HCT116 (cell line): Measurements from ENCODE around the gene RDH8. TPM values are rescaled to one million over a fixed set of nuclear protein-coding genes. Genes with fewer than 3 reads are reported as not detected.

Experiments used
- ATAC-seq: fragments of 200-7000 bp; cut with Tn5 transposase; 2 replicates; pipeline ENCODE4 v1.9.1; 2020; ENCODE audit warnings: mild to moderate bottlenecking, moderate library complexity
- BruUV-seq: library from RNA; stranded (reverse); fragments of 400-500 nt; replicated peaks from 2 replicates; lab custom pipeline; 2021; lab: Mats Ljungman, UMichigan
- CTCF ChIA-PET: fragments of 300-600 bp; sonication (Branson Sonifier 250); formaldehyde crosslinking; loops from one replicate; lab custom pipeline; 2021; ENCODE audit warnings: antibody characterized with exemption; lab: Charles Lee
- POLR2A ChIA-PET: fragments of 300-600, 350-600 bp; sonication (Branson Sonifier 250); formaldehyde crosslinking; loops from one replicate; lab custom pipeline; 2021; ENCODE audit warnings: antibody characterized with exemption; lab: Charles Lee
- RAD21 ChIA-PET, 2 experiments: fragments of 300-600 bp; sonication (Branson Sonifier 250); formaldehyde crosslinking; loops; one replicate each; lab custom pipeline; 2023; ENCODE audit warnings: low total read pairs in 2 of 2; ENCODE audit not compliant: uncharacterized antibody in 2 of 2, unreplicated experiment in 2 of 2, low non-redundant PET in 1 of 2; lab: Charles Lee
- DNase-seq: peaks from one replicate; pipeline ENCODE4 v3.0.0-alpha.2; 2010; ENCODE audit warnings: low read depth, low spot score
- H2AFZ ChIP-seq: fragments of 200-600 bp; shearing (Covaris generic), sonication (generic); 2 replicates; pipeline ENCODE4 v1.6.1; 2017; ENCODE audit warnings: low read depth, mixed run types, mixed read lengths, antibody characterized with exemption, low read length; ENCODE audit not compliant: poor library complexity, severe bottlenecking
- H3K27ac ChIP-seq: 2 replicates; pipeline ENCODE4 v1.5.1; 2012; ENCODE audit warnings: low read depth, low read length
- H3K27me3 ChIP-seq: fragments of 200-600 bp; sonication (generic); 2 replicates; pipeline ENCODE4 v1.6.1; 2016; ENCODE audit warnings: mixed run types, low read length, mixed read lengths; ENCODE audit not compliant: insufficient read depth
- H3K36me3 ChIP-seq, 2 experiments: fragments of 200-500 bp in 1 of 2; fragments of 200-600 bp in 1 of 2; sonication (Bioruptor generic) in 1 of 2; sonication (generic) in 1 of 2; 2 replicates each; pipeline versions ENCODE4 v1.5.1 to v1.6.1; 2014 to 2016; ENCODE audit warnings: low read length in 2 of 2, inconsistent platforms in 1 of 2, mixed read lengths in 1 of 2, mixed run types in 1 of 2; ENCODE audit not compliant: insufficient read depth in 2 of 2, control insufficient read depth in 1 of 2
- H3K4me1 ChIP-seq, 2 experiments: fragments of 200-600 bp in 1 of 2; sonication (generic) in 1 of 2; 2 replicates each; pipeline versions ENCODE4 v1.5.1 to v1.6.1; 2012 to 2017; ENCODE audit warnings: low read length in 2 of 2, inconsistent platforms in 1 of 2, mild to moderate bottlenecking in 1 of 2, mixed read lengths in 1 of 2, mixed run types in 1 of 2, moderate library complexity in 1 of 2; ENCODE audit not compliant: insufficient read depth in 2 of 2, control insufficient read depth in 1 of 2
- H3K4me2 ChIP-seq: fragments of 200-600 bp; sonication (generic); 2 replicates; pipeline ENCODE4 v1.6.1; 2017; ENCODE audit warnings: mixed run types, low read length, mixed read lengths
- H3K4me3 ChIP-seq, 2 experiments: fragments of 200-600 bp in 1 of 2; sonication (generic) in 1 of 2; replicated peaks in 1 of 2; 2 replicates each; pipeline ENCODE4 v1.5.1; 2011 to 2016; ENCODE audit warnings: low read length in 2 of 2, control low read depth in 1 of 2, low read depth in 1 of 2, mild to moderate bottlenecking in 1 of 2, mixed read lengths in 1 of 2, mixed run types in 1 of 2
- H3K79me2 ChIP-seq: fragments of 200-600 bp; sonication (generic); 2 replicates; pipeline ENCODE4 v1.6.1; 2017; ENCODE audit warnings: mild to moderate bottlenecking, mixed run types, low read length, moderate library complexity, mixed read lengths; ENCODE audit not compliant: insufficient read depth
- H3K9ac ChIP-seq: fragments of 200-600 bp; sonication (generic); 2 replicates; pipeline ENCODE4 v1.6.1; 2016; ENCODE audit warnings: low read length, mixed read lengths
- H3K9me2 ChIP-seq: fragments of 200-600 bp; sonication (generic), shearing (Covaris generic); 2 replicates; pipeline ENCODE4 v1.6.1; 2017; ENCODE audit warnings: mixed run types, mild to moderate bottlenecking, moderate library complexity; ENCODE audit not compliant: insufficient read depth
- H3K9me3 ChIP-seq, 2 experiments: fragments of 200-500 bp in 1 of 2; fragments of 200-600 bp in 1 of 2; sonication (Bioruptor generic) in 1 of 2; sonication (generic) in 1 of 2; 2 replicates each; pipeline ENCODE4 v1.6.1; 2014 to 2017; ENCODE audit warnings: low read length in 2 of 2, mixed read lengths in 2 of 2, inconsistent platforms in 1 of 2, low read depth in 1 of 2, mild to moderate bottlenecking in 1 of 2, mixed run types in 1 of 2, moderate library complexity in 1 of 2; ENCODE audit not compliant: control insufficient read depth in 1 of 2, insufficient read depth in 1 of 2
- H4K20me1 ChIP-seq: fragments of 200-600 bp; sonication (generic), shearing (Covaris generic); 2 replicates; pipeline ENCODE4 v1.6.1; 2017; ENCODE audit warnings: mixed run types, mild to moderate bottlenecking, moderate library complexity; ENCODE audit not compliant: insufficient read depth
- CEBPB ChIP-seq: IDR thresholded peaks from 2 replicates; pipeline ENCODE4 v1.6.1; 2012; ENCODE audit warnings: low read depth
- EGR1 ChIP-seq: IDR thresholded peaks from 2 replicates; pipeline ENCODE4 v1.6.1; 2012; ENCODE audit warnings: low read depth
- ELF1 ChIP-seq: IDR thresholded peaks from 2 replicates; pipeline ENCODE4 v1.6.1; 2012; ENCODE audit warnings: low read depth, borderline replicate concordance
- EZH2 ChIP-seq: fragments of 200-600 bp; sonication (generic); IDR thresholded peaks from 2 replicates; pipeline ENCODE4 v1.6.1; 2017; ENCODE audit warnings: antibody characterized with exemption, mixed run types
- TCF7L2 ChIP-seq: IDR thresholded peaks from 2 replicates; pipeline ENCODE4 v1.7.0; 2011; ENCODE audit warnings: borderline replicate concordance, inconsistent platforms; ENCODE audit not compliant: insufficient read depth, insufficient read length; ENCODE audit errors: extremely low read depth
- intact Hi-C: fragments of 100-400 bp; cut with micrococcal nuclease; formaldehyde crosslinking; loops from 2 replicates; pipeline ENCODE4 v1.10.0; 2022
- total RNA-seq: library from RNA; stranded (reverse); gene quantifications from one replicate; pipeline ENCODE4 v1.2.1, GENCODE V29; 2021; ENCODE audit not compliant: unreplicated experiment
- TF ChIP-seq, protein P1 (sequence below): IDR thresholded peaks from 2 replicates; pipeline ENCODE4 v1.6.1; 2012; ENCODE audit warnings: low read depth
- TF ChIP-seq, protein P2 (sequence below): IDR thresholded peaks from 2 replicates; pipeline ENCODE4 v1.6.1; 2012
- TF ChIP-seq, protein P3 (sequence below): IDR thresholded peaks from 2 replicates; pipeline ENCODE4 v1.6.1; 2011; ENCODE audit warnings: mild to moderate bottlenecking, low read length, moderate library complexity; ENCODE audit not compliant: insufficient replicate concordance; ENCODE audit errors: extremely low read depth

RDH8 gene
- total RNA-seq, 1 experiment from 2014 or later = not detected

DNA sequence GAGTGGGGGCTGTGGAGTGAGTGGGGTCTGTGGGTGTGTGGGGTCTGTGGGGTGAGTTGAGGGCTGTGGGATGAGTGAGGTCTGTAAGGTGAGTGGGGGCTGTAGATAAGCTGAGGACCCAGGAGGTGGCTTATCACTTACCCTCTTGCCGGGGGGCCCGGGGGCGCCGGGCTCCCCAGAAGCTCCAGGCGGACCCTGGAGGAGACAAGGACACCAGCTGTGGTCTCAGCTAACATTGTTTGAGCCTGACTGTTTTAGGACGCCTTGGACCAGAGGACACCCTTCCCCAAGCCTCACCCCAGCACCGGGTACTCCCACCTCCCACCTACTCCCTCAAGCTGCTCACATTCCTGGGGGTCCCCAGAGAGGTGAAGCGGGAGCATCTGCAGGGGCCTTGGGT, 42.8 kb upstream of the RDH8 start:
- intact Hi-C loops = no loop called here
- no peak for ATAC-seq
- no peaks in the 10 kb centered on the region for H3K9me2 ChIP-seq
- no peak overlapping the region for H3K4me3 ChIP-seq
- DNase-seq = no peak
- H3K9ac ChIP-seq = no peak overlapping the region
- ChIA-PET CTCF (no interaction called here), RAD21 (no interaction called here), POLR2A (no interaction called here)
- BruUV-seq = no TSS peak
- no peaks in the 10 kb centered on the region for H3K9me3 ChIP-seq
- no peaks in the 10 kb centered on the region for H3K36me3 ChIP-seq
- H3K4me1 ChIP-seq = no peaks in the 10 kb centered on the region
- no peaks in the 10 kb centered on the region for H3K79me2 ChIP-seq
- H3K27me3 ChIP-seq = no peaks in the 10 kb centered on the region
- H2AFZ ChIP-seq = no peak overlapping the region
- TF ChIP-seq TCF7L2 (no peak), CEBPB (no peak), EGR1 (no peak), EZH2 (no peak), ELF1 (no peak)
- TF ChIP-seq, protein P1, sequence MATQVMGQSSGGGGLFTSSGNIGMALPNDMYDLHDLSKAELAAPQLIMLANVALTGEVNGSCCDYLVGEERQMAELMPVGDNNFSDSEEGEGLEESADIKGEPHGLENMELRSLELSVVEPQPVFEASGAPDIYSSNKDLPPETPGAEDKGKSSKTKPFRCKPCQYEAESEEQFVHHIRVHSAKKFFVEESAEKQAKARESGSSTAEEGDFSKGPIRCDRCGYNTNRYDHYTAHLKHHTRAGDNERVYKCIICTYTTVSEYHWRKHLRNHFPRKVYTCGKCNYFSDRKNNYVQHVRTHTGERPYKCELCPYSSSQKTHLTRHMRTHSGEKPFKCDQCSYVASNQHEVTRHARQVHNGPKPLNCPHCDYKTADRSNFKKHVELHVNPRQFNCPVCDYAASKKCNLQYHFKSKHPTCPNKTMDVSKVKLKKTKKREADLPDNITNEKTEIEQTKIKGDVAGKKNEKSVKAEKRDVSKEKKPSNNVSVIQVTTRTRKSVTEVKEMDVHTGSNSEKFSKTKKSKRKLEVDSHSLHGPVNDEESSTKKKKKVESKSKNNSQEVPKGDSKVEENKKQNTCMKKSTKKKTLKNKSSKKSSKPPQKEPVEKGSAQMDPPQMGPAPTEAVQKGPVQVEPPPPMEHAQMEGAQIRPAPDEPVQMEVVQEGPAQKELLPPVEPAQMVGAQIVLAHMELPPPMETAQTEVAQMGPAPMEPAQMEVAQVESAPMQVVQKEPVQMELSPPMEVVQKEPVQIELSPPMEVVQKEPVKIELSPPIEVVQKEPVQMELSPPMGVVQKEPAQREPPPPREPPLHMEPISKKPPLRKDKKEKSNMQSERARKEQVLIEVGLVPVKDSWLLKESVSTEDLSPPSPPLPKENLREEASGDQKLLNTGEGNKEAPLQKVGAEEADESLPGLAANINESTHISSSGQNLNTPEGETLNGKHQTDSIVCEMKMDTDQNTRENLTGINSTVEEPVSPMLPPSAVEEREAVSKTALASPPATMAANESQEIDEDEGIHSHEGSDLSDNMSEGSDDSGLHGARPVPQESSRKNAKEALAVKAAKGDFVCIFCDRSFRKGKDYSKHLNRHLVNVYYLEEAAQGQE = no peak
- TF ChIP-seq, protein P2, sequence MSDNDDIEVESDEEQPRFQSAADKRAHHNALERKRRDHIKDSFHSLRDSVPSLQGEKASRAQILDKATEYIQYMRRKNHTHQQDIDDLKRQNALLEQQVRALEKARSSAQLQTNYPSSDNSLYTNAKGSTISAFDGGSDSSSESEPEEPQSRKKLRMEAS = no peak
- TF ChIP-seq, protein P3, sequence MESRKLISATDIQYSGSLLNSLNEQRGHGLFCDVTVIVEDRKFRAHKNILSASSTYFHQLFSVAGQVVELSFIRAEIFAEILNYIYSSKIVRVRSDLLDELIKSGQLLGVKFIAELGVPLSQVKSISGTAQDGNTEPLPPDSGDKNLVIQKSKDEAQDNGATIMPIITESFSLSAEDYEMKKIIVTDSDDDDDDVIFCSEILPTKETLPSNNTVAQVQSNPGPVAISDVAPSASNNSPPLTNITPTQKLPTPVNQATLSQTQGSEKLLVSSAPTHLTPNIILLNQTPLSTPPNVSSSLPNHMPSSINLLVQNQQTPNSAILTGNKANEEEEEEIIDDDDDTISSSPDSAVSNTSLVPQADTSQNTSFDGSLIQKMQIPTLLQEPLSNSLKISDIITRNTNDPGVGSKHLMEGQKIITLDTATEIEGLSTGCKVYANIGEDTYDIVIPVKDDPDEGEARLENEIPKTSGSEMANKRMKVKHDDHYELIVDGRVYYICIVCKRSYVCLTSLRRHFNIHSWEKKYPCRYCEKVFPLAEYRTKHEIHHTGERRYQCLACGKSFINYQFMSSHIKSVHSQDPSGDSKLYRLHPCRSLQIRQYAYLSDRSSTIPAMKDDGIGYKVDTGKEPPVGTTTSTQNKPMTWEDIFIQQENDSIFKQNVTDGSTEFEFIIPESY = no peak
- H4K20me1 ChIP-seq = no peaks in the 10 kb centered on the region
- no peak overlapping the region for H3K4me2 ChIP-seq
- no peak overlapping the region for H3K27ac ChIP-seq
